SU-DHL-6 (cell line): ENCODE data around the gene KMT2B.

ENCODE experiments used
- H2AFZ ChIP-seq: fragments of 200-600 bp; sonication (generic); 2 replicates; pipeline ENCODE4 v1.6.1; 2014; ENCODE audit warnings: low read depth, mild to moderate bottlenecking, moderate library complexity, mixed read lengths, antibody characterized with exemption, low read length; ENCODE audit not compliant: severe bottlenecking
- H3F3A ChIP-seq: fragments of 200-600 bp; shearing (Covaris generic); 2 replicates; pipeline ENCODE4 v1.6.0; 2016; ENCODE audit warnings: antibody characterized with exemption, mild to moderate bottlenecking; ENCODE audit not compliant: insufficient read depth
- H3K27ac ChIP-seq: fragments of 200-600 bp; sonication (generic); 2 replicates; pipeline ENCODE4 v1.5.1; 2016; ENCODE audit warnings: low read depth, mild to moderate bottlenecking, low read length, moderate library complexity, mixed read lengths
- H3K27me3 ChIP-seq: fragments of 200-600 bp; sonication (generic), shearing (Covaris generic); 2 replicates; pipeline ENCODE4 v1.6.0; 2014; ENCODE audit warnings: mild to moderate bottlenecking, low read length
- H3K36me3 ChIP-seq: fragments of 200-600 bp; sonication (generic); 2 replicates; pipeline ENCODE4 v1.6.1; 2014; ENCODE audit warnings: mild to moderate bottlenecking, low read length, mixed read lengths
- H3K4me2 ChIP-seq: fragments of 300-600, 200-600 bp; shearing (Covaris generic), sonication (generic); 2 replicates; pipeline ENCODE4 v1.6.0; 2014; ENCODE audit warnings: low read length, low read depth, mild to moderate bottlenecking; ENCODE audit not compliant: poor library complexity, severe bottlenecking
- H3K4me3 ChIP-seq: fragments of 200-600 bp; sonication (generic); 2 replicates; pipeline ENCODE4 v1.5.1; 2014; ENCODE audit warnings: antibody characterized with exemption, low read length, mild to moderate bottlenecking, mixed read lengths; ENCODE audit not compliant: insufficient read depth, poor library complexity, severe bottlenecking
- H3K79me2 ChIP-seq: fragments of 200-600 bp; sonication (generic); 2 replicates; pipeline ENCODE4 v1.6.1; 2014; ENCODE audit warnings: mild to moderate bottlenecking, low read length, moderate library complexity; ENCODE audit not compliant: insufficient read depth
- H3K9ac ChIP-seq: fragments of 200-600 bp; sonication (generic); 2 replicates; pipeline ENCODE4 v1.7.0; 2014; ENCODE audit warnings: mild to moderate bottlenecking, low read length
- H3K9me2 ChIP-seq: fragments of 200-600 bp; sonication (generic); replicated peaks from 2 replicates; pipeline ENCODE4 v1.6.1; 2014; ENCODE audit warnings: low read length; ENCODE audit not compliant: insufficient read depth
- H3K9me3 ChIP-seq: fragments of 200-600 bp; sonication (generic); 2 replicates; pipeline ENCODE4 v1.6.1; 2014; ENCODE audit warnings: low read length, mixed read lengths; ENCODE audit not compliant: insufficient read depth
- H4K20me1 ChIP-seq: fragments of 200-600 bp; sonication (generic); 2 replicates; pipeline ENCODE4 v1.6.1; 2014; ENCODE audit warnings: low read depth, mild to moderate bottlenecking, antibody characterized with exemption, low read length, moderate library complexity, mixed read lengths
- CTCF ChIP-seq: fragments of 200-600 bp; sonication (generic); IDR thresholded peaks from one replicate; pipeline ENCODE4 v1.5.1; 2017; ENCODE audit warnings: antibody characterized with exemption, mild to moderate bottlenecking, low read length, moderate library complexity; ENCODE audit not compliant: insufficient read depth, poor library complexity, severe bottlenecking
- EZH2phosphoT487 ChIP-seq: fragments of 200-600 bp; sonication (generic), shearing (Covaris generic); conservative IDR thresholded peaks from 2 replicates; pipeline ENCODE4 v1.6.1; 2018; ENCODE audit warnings: mild to moderate bottlenecking, antibody characterized with exemption, low read length, moderate library complexity, mixed read lengths

KMT2B gene

GRCh38 chr19:35748106-35749020 lies 30.6 kb downstream of the KMT2B start, which contains the start of gene LIN37:
TSS of gene LIN37 (plus strand) at chr19:35748576. CDS start at chr19:35748725, 149 bp downstream.
- Histone ChIP-seq H3K27me3 (no peaks in the 10 kb centered on the region), H2AFZ (peak within 1 kb of the TSS; percentile 92), H3K4me2 (peak within 1 kb of the TSS; percentile 97), H3K36me3 (no peaks in the 10 kb centered on the region), H3K9ac (peak within 1 kb of the TSS; percentile 78), H3F3A (peaks cover 6% of the 10 kb centered on the region; the same call in 1 of the 2 replicates), H3K27ac (peak within 1 kb of the TSS; percentile 60), H4K20me1 (no peaks in the 10 kb centered on the region), H3K79me2 (peaks cover 11% of the 10 kb centered on the region), H3K4me3 (peak within 1 kb of the TSS; percentile 94), H3K9me2 (no peaks in the 10 kb centered on the region), H3K9me3 (no peaks in the 10 kb centered on the region)
- TF ChIP-seq CTCF (no peak), EZH2phosphoT487 (no peak)

DNA sequence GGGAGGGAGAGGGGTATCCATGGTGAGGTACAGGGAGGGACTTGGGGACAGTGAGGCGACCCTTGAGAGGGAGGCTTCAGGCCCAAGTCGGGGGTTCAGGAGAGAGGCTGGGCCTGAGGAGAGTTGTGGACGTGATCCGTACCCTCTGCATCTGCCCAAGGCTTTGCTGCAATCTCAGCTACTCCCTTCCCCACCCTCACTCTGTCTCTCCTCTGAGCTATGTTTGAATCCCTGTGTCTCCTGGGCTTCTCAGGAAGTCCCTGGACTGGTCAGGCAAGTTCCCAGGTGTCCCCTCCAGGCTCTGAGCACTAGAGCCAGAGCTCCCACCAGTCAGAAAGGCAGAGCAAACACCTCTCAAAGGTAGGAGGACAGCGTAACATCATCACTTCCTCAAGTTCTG lies 32.4 kb downstream of the KMT2B start:
- Histone ChIP-seq H3K9ac (no peak overlapping the region; the same call in 1 of the 2 replicates), H3K9me3 (no peaks in the 10 kb centered on the region), H3K36me3 (no peaks in the 10 kb centered on the region), H3K4me2 (no peak overlapping the region), H3K27me3 (no peaks in the 10 kb centered on the region), H3K4me3 (no peak overlapping the region), H3K27ac (no peak overlapping the region), H3K9me2 (no peaks in the 10 kb centered on the region), H2AFZ (no peak overlapping the region), H3K79me2 (peaks cover 11% of the 10 kb centered on the region), H3F3A (peaks cover 6% of the 10 kb centered on the region; the same call in 1 of the 2 replicates), H4K20me1 (no peaks in the 10 kb centered on the region)
- TF ChIP-seq EZH2phosphoT487 = no peak
- no peak for TF ChIP-seq CTCF

DNA sequence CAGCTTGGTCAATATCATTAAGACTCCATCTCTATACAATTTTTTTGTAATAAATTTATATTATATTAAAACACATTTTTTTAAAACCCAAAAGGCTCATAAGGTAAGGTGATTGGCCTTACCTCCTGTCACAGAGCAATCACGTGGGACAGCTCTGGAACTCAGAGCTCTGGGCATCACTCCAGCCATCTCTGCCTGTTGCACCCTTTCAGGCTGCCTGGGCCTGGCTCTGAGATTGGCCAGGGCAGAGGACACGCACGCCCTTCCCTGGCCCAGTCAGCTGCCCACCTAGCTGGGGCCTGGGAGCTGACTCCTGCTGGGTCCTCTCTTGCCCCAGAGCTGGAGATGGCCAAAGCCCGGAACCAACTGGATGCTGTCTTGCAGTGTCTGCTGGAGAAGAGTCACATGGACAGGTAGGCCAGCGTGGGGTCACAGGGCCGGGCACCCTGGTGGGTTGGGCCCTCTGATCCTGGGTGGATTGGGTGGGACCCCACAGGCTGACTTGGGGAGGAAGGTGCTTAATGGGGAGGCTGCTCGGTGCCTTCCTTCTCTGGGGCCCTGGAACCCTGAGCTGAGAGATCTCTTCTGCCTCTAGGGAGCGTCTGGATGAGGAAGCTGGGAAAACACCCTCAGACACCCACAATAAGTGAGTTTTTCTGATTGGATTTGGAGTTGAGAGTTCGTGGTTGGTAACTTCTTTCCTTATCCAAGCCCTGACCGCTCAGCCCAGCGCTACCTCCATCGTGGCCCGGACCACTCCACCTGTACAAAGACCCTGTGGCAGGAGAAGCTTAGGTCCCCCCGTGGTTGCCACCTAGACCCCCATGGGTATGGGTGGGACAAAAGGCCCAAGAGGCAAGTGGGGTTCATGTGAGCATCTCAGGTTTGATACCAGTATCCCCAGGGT lies 34.3 kb downstream of the KMT2B start:
- H3K36me3 ChIP-seq = no peaks in the 10 kb centered on the region
- no peaks in the 10 kb centered on the region for H3K9me3 ChIP-seq
- H4K20me1 ChIP-seq = no peaks in the 10 kb centered on the region
- TF ChIP-seq CTCF (no peak), EZH2phosphoT487 (no peak)
- H3K9ac ChIP-seq = no peak overlapping the region
- no peaks in the 10 kb centered on the region for H3K9me2 ChIP-seq
- H3K27me3 ChIP-seq = no peaks in the 10 kb centered on the region
- H3K4me3 ChIP-seq = no peak overlapping the region
- no peak overlapping the region for H3K4me2 ChIP-seq
- peaks cover 1% of the 10 kb centered on the region; the same call in 1 of the 2 replicates for H3F3A ChIP-seq
- H3K79me2 ChIP-seq = peaks cover 4% of the 10 kb centered on the region
- H3K27ac ChIP-seq = no peak overlapping the region
- no peak overlapping the region for H2AFZ ChIP-seq
